Measurements from ENCODE around the gene ABI3BP. TPM values are rescaled to one million over a fixed set of nuclear protein-coding genes. Genes with fewer than 3 reads are reported as not detected.

Gene ABI3BP
- total RNA-seq, 2 donors from 2014 or later = 16.4 to 34.6 TPM

DNA sequence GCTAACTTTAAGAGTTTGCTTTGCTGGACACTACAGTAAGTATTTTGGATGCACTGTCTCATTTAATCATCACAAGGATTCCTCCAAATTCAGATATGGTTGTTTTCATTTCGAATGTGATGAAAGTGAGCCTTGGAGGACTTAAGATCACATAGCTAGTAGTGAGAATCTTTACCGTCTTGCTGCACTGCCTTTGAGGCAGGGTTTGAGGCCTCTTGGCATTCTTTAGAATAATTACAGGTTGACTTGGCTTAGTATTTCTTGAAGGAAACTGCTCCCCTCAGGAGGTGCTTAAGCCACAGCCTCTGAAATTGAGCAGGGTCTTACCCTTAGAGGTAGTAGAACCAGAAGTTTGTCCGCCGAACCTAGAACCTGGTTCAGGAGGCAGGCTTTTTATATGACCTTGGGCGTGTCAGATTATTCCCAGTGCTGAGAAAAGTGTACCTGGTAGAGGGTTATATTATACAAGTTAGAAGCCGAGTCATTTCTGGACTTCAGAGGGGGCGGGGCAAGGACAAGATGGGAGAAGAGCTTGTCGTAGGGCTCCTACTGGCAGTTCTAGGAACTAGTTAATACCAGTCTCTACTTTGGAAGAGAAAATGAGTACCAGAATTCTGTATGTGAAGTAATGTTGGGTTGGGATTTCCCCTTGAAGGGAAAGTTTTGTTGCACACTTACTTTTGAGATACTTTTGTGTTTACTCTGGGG is 282.8 kb downstream of the ABI3BP start:
- intact Hi-C loops (cut with DNase I) = no loop called here
- peak overlapping the region; percentile 67 for H3K4me3 ChIP-seq
- H3K9me3 ChIP-seq = no peaks in the 10 kb centered on the region
- peak overlapping the region; percentile 90 for H3K27ac ChIP-seq
- H3K9ac ChIP-seq (ENCODE audit: low read depth in 2 of 2, low read length in 2 of 2) = peak overlapping the region; percentile 72 to 85
- peaks cover 1% of the 10 kb centered on the region for H3K4me1 ChIP-seq
- peak; percentile 82 for DNase-seq
- H3K27me3 ChIP-seq = no peaks in the 10 kb centered on the region
- TF ChIP-seq, protein P1, sequence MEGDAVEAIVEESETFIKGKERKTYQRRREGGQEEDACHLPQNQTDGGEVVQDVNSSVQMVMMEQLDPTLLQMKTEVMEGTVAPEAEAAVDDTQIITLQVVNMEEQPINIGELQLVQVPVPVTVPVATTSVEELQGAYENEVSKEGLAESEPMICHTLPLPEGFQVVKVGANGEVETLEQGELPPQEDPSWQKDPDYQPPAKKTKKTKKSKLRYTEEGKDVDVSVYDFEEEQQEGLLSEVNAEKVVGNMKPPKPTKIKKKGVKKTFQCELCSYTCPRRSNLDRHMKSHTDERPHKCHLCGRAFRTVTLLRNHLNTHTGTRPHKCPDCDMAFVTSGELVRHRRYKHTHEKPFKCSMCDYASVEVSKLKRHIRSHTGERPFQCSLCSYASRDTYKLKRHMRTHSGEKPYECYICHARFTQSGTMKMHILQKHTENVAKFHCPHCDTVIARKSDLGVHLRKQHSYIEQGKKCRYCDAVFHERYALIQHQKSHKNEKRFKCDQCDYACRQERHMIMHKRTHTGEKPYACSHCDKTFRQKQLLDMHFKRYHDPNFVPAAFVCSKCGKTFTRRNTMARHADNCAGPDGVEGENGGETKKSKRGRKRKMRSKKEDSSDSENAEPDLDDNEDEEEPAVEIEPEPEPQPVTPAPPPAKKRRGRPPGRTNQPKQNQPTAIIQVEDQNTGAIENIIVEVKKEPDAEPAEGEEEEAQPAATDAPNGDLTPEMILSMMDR (IDR thresholded peaks at IDR 0.05) = no peak
- H3K36me3 ChIP-seq = no peaks in the 10 kb centered on the region

DNA sequence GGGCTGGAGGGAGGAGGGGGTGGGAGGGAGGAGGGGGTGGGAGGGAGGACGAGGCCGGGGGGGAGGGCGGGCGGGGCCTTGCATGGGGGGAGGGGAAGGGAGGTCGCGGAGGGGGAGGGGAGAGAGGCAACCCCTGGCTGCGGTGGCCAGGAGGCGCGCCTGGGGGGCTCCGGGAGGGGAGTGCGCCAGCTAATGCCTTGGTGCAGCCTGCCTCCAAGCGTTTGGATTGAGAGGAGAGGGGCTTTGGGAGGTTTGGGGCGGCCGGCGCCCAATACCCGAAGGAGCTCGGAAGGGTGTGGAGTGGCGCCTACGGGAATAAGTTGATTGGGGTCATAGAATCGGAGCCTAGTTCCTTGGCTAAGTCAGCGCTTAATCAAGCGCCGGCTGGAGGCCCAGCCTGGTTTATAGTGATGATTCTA is 283.4 kb downstream of the ABI3BP start:
- Histone ChIP-seq H3K9ac (ENCODE audit: low read depth in 2 of 2, low read length in 2 of 2) (peak overlapping the region; percentile 73 to 85), H3K27me3 (no peaks in the 10 kb centered on the region), H3K27ac (peak overlapping the region; percentile 90), H3K4me1 (no peaks in the 10 kb centered on the region), H3K36me3 (no peaks in the 10 kb centered on the region), H3K4me3 (peak overlapping the region; percentile 67), H3K9me3 (no peaks in the 10 kb centered on the region)
- peak; percentile 44 for DNase-seq
- TF ChIP-seq, protein P1 (IDR thresholded peaks at IDR 0.05) = no peak
- intact Hi-C loops (cut with DNase I) = no loop called here

DNA sequence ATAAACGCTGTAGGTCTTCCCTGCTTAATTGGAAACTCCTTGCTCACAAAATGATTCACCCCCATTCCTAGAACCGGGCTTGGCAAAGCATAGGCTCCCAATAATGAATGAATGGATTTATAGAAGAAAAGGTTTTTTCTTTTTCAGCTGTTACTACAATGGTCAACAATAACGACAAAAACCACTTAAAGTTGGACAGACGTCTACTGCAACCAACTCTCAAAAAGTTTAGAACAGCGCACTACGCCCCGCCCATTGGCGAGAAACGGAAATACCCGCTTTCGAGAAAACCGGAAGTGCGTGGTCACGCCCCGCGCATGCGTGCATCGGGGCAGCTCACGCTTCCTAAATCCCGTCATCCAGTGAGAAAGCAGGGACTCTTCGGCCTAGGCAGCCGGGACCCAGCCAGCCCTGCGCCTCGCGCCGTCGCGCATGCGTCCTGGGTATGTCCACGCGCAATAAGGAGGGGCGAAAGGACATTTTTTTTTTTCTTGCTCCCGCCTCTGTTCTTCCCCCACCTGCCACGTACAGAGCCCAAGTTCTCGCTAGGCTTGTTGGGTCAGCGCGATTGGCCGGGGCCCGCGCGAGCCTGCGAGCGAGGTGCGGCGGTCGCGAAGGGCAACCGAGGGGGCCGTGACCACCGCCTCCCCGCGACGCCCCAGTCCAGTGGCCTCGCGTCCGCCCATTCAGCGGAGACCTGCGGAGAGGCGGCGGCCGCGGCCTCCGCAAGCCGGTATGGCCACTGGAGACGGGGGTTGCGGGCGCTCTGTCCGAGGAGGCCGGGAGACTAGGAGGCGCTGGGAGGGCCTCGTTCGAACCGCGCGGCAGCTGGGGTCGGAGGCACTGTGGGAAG is 284.0 kb downstream of the ABI3BP start, which contains the start of gene TFG:
Gene TFG, plus strand, starts transcription at position 506 of the 853 bp plus-strand sequence. CDS start 4,192 bp downstream, outside the sequence.
- peak; percentile 99 for DNase-seq
- no peaks in the 10 kb centered on the region for H3K36me3 ChIP-seq
- peak within 1 kb of the TSS; percentile 67 for H3K4me3 ChIP-seq
- H3K4me1 ChIP-seq = no peaks in the 10 kb centered on the region
- no peaks in the 10 kb centered on the region for H3K27me3 ChIP-seq
- intact Hi-C loops (cut with DNase I) = no loop called here
- H3K9me3 ChIP-seq = no peaks in the 10 kb centered on the region
- peak within 1 kb of the TSS; percentile 73 to 85 for H3K9ac ChIP-seq (ENCODE audit: low read depth in 2 of 2, low read length in 2 of 2)
- TF ChIP-seq, protein P1 (IDR thresholded peaks at IDR 0.05) = no peak
- peak within 1 kb of the TSS; percentile 90 for H3K27ac ChIP-seq

DNA sequence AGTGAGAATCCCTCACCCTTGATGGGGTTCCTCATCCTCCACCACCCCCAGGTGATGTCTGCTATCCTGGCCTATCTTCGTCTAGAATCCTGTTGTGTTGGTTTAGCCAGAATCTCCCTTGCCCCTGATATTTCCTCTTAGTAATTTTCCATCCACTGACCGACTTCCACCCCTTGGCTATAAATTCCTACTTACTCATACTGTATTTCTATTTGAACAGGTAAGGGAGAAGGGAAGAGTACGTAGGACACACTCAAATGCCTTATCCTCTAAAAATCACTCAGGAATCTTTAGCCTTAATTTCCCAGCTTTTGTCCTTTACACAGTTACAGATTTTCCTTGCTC is 284.6 kb downstream of the ABI3BP start:
- DNase-seq = no peak
- TF ChIP-seq, protein P1 (IDR thresholded peaks at IDR 0.05) = no peak
- H3K9me3 ChIP-seq = no peaks in the 10 kb centered on the region
- no peaks in the 10 kb centered on the region for H3K4me1 ChIP-seq
- H3K27me3 ChIP-seq = no peaks in the 10 kb centered on the region
- peak overlapping the region; percentile 90 for H3K27ac ChIP-seq
- H3K4me3 ChIP-seq = peak overlapping the region; percentile 67
- peak overlapping the region in 1 of 2 donors; percentile 53 for H3K9ac ChIP-seq (ENCODE audit: low read depth in 2 of 2, low read length in 2 of 2)
- intact Hi-C loops (cut with DNase I) = no loop called here
- H3K36me3 ChIP-seq = no peaks in the 10 kb centered on the region

DNA sequence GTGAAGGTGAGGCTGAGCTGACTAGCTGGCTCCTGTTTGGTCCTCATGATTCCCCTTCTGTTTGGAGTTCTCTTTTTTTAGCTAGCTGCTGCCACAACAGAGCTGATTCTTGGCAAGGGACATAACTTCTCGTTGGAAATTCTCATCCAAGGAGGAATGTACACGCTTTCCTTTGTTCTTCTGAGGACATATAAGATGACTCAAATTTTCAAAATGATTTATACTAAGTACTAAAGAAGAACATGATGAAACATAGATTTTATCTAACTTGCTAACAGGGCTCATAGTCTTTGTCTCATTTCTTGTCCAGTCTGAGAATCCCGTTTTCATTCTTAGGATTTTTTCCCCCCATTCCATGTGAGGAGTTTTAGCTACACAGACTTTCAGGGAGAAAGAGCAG is 286.9 kb downstream of the ABI3BP start:
- no peaks in the 10 kb centered on the region for H3K4me1 ChIP-seq
- H3K4me3 ChIP-seq = no peak overlapping the region
- no peak overlapping the region for H3K9ac ChIP-seq (ENCODE audit: low read depth in 2 of 2, low read length in 2 of 2)
- TF ChIP-seq, protein P1 (IDR thresholded peaks at IDR 0.05) = no peak
- intact Hi-C loops (cut with DNase I) = no loop called here
- DNase-seq = no peak
- H3K36me3 ChIP-seq = no peaks in the 10 kb centered on the region
- no peak overlapping the region for H3K27ac ChIP-seq
- no peaks in the 10 kb centered on the region for H3K27me3 ChIP-seq
- no peaks in the 10 kb centered on the region for H3K9me3 ChIP-seq

Data from colonic mucosa (tissue), 4 donors.